H1 (cell line): ENCODE measurements around the gene ZBTB8B. TPM values are rescaled to one million over a fixed set of nuclear protein-coding genes. Genes with fewer than 3 reads are reported as not detected.
"Not testable (repeated sequence)": the region's sequence is repeated elsewhere in the genome, so short reads cannot be mapped to it uniquely, and the experiment has no call there.

Source experiments
- CTCF ChIA-PET: fragments of 300-600 bp; sonication (Branson Sonifier 250); formaldehyde crosslinking; loops from one replicate; lab custom pipeline; 2021; ENCODE audit not compliant: partially characterized antibody; lab: Charles Lee
- POLR2A ChIA-PET: fragments of 300-600 bp; sonication (Branson Sonifier 250); formaldehyde crosslinking; loops from one replicate; lab custom pipeline; 2021; ENCODE audit warnings: inconsistent platforms; ENCODE audit not compliant: partially characterized antibody; lab: Charles Lee
- DNase-seq, 2 experiments: peaks; one replicate each; pipeline versions ENCODE4 v3.0.0 to v3.0.0-alpha.2; 2010 to 2022; ENCODE audit warnings: low spot score in 2 of 2, low read depth in 1 of 2, mixed read lengths in 1 of 2
- FAIRE-seq: peaks from 2 replicates; lab custom pipeline; 2011; peaks lifted over from hg19 to GRCh38; lab: Jason Lieb, UNC
- H2AFZ ChIP-seq: 2 replicates; pipeline ENCODE4 v1.8.1; 2012; ENCODE audit warnings: low read length, inconsistent platforms
- H2AK5ac ChIP-seq: 2 replicates; pipeline ENCODE4 v1.6.1; 2013; ENCODE audit warnings: low read depth, low read length
- H2BK120ac ChIP-seq: replicated peaks from 2 replicates; pipeline ENCODE3; 2013; ENCODE audit warnings: low read depth, low read length, inconsistent platforms
- H2BK12ac ChIP-seq: 2 replicates; pipeline ENCODE4 v1.6.1; 2013; ENCODE audit warnings: low read depth, low read length
- H2BK15ac ChIP-seq: 2 replicates; pipeline ENCODE4 v1.6.1; 2013; ENCODE audit warnings: low read length
- H2BK20ac ChIP-seq: 2 replicates; pipeline ENCODE4 v1.6.1; 2013; ENCODE audit warnings: low read length
- H2BK5ac ChIP-seq: 2 replicates; pipeline ENCODE4 v1.6.1; 2013; ENCODE audit warnings: low read depth, low read length
- H3K14ac ChIP-seq: 2 replicates; pipeline ENCODE4 v1.6.1; 2013; ENCODE audit warnings: inconsistent platforms; ENCODE audit not compliant: insufficient read length
- H3K18ac ChIP-seq: 2 replicates; pipeline ENCODE4 v1.6.1; 2013; ENCODE audit warnings: low read length; ENCODE audit errors: extremely low read depth
- H3K23ac ChIP-seq: 2 replicates; pipeline ENCODE4 v1.6.1; 2013; ENCODE audit warnings: inconsistent platforms; ENCODE audit not compliant: insufficient read length
- H3K23me2 ChIP-seq: 2 replicates; pipeline ENCODE4 v1.6.1; 2013; ENCODE audit warnings: low read depth, low read length
- H3K27ac ChIP-seq: 2 replicates; pipeline ENCODE4 v1.6.1; 2011; ENCODE audit warnings: low read depth, low read length, inconsistent platforms
- H3K27me3 ChIP-seq, 4 experiments: replicated peaks in 1 of 4; 1 replicate in 1 of 4; 2 replicates in 3 of 4; pipeline versions ENCODE4 v1.6.1 to v1.8.1; 2011 to 2013; ENCODE audit warnings: low read length in 3 of 4, mild to moderate bottlenecking in 3 of 4, inconsistent platforms in 2 of 4, mixed read lengths in 2 of 4, moderate library complexity in 1 of 4; ENCODE audit not compliant: control insufficient read depth in 3 of 4, insufficient read depth in 3 of 4; ENCODE audit errors: extremely low read depth in 1 of 4
- H3K36me3 ChIP-seq, 4 experiments: 2 replicates each; pipeline versions ENCODE4 v1.6.1 to v1.8.1; 2011 to 2013; ENCODE audit warnings: mild to moderate bottlenecking in 4 of 4, low read length in 3 of 4, moderate library complexity in 2 of 4, control low read depth in 1 of 4, inconsistent platforms in 1 of 4; ENCODE audit not compliant: insufficient read depth in 4 of 4, control insufficient read depth in 2 of 4
- H3K4ac ChIP-seq: replicated peaks from 2 replicates; pipeline ENCODE3; 2013; ENCODE audit warnings: low read length, low read depth, mixed read lengths, inconsistent platforms; ENCODE audit not compliant: insufficient read length
- H3K4me1 ChIP-seq, 4 experiments: replicated peaks in 1 of 4; 1 replicate in 1 of 4; 2 replicates in 3 of 4; pipeline versions ENCODE4 v1.6.1 to v1.8.1; 2011 to 2013; ENCODE audit warnings: low read length in 3 of 4, inconsistent platforms in 2 of 4, mixed read lengths in 1 of 4; ENCODE audit not compliant: insufficient read depth in 4 of 4, control insufficient read depth in 3 of 4
- H3K4me2 ChIP-seq, 2 experiments: 2 replicates each; pipeline versions ENCODE4 v1.6.1 to v1.8.1; 2011 to 2013; ENCODE audit warnings: low read depth in 2 of 2, low read length in 2 of 2, control low read depth in 1 of 2, inconsistent platforms in 1 of 2, mild to moderate bottlenecking in 1 of 2; ENCODE audit not compliant: insufficient read depth in 1 of 2
- H3K4me3 ChIP-seq, 4 experiments: fragments of 200-600, 300-600 bp in 1 of 4; sonication (generic), shearing (Covaris generic), sonication (Bioruptor Twin) in 1 of 4; 2 replicates each; pipeline versions ENCODE4 v1.5.1 to v1.8.1; 2011 to 2016; ENCODE audit warnings: low read length in 4 of 4, low read depth in 3 of 4, control low read depth in 2 of 4, inconsistent platforms in 2 of 4, mild to moderate bottlenecking in 2 of 4, mixed read lengths in 1 of 4, moderate library complexity in 1 of 4; ENCODE audit not compliant: insufficient read depth in 2 of 4; ENCODE audit errors: extremely low read depth in 1 of 4
- H3K56ac ChIP-seq: replicated peaks from 2 replicates; pipeline ENCODE3; 2013; ENCODE audit warnings: low read depth, mild to moderate bottlenecking, mixed read lengths, low read length, inconsistent platforms; ENCODE audit not compliant: insufficient read length
- H3K79me1 ChIP-seq: 2 replicates; pipeline ENCODE4 v1.6.1; 2013; ENCODE audit warnings: low read depth, low read length, control low read depth
- H3K79me2 ChIP-seq, 2 experiments: 2 replicates each; pipeline versions ENCODE4 v1.6.1 to v1.8.1; 2012 to 2013; ENCODE audit warnings: low read length in 2 of 2, mild to moderate bottlenecking in 2 of 2, inconsistent platforms in 1 of 2; ENCODE audit not compliant: insufficient read depth in 2 of 2, control insufficient read depth in 1 of 2
- H3K9ac ChIP-seq, 4 experiments: replicated peaks in 1 of 4; 1 replicate in 1 of 4; 2 replicates in 3 of 4; pipeline versions ENCODE4 v1.6.1 to v1.8.1; 2011 to 2013; ENCODE audit warnings: low read depth in 3 of 4, low read length in 3 of 4, control low read depth in 2 of 4, mild to moderate bottlenecking in 2 of 4, moderate library complexity in 2 of 4, inconsistent platforms in 1 of 4; ENCODE audit errors: extremely low read depth in 1 of 4
- H3K9me3 ChIP-seq, 2 experiments: 2 replicates each; pipeline versions ENCODE4 v1.6.1 to v1.8.1; 2012 to 2013; ENCODE audit warnings: mild to moderate bottlenecking in 2 of 2, moderate library complexity in 2 of 2, control low read depth in 1 of 2, inconsistent platforms in 1 of 2, low read depth in 1 of 2, low read length in 1 of 2, mixed read lengths in 1 of 2; ENCODE audit not compliant: insufficient read depth in 2 of 2
- H4K20me1 ChIP-seq, 2 experiments: replicated peaks in 1 of 2; 2 replicates each; pipeline versions ENCODE3 to v1.8.1; 2011 to 2013; ENCODE audit warnings: inconsistent platforms in 2 of 2, low read length in 2 of 2, mild to moderate bottlenecking in 1 of 2; ENCODE audit not compliant: insufficient read depth in 2 of 2, control insufficient read depth in 1 of 2
- H4K5ac ChIP-seq: 2 replicates; pipeline ENCODE4 v1.6.1; 2013; ENCODE audit warnings: low read length, low read depth, mixed read lengths, inconsistent platforms; ENCODE audit not compliant: insufficient read length
- H4K8ac ChIP-seq: 2 replicates; pipeline ENCODE4 v1.8.0; 2013; ENCODE audit warnings: mild to moderate bottlenecking, moderate library complexity, low read length, inconsistent platforms; ENCODE audit not compliant: insufficient read depth; ENCODE audit errors: extremely low read depth
- H4K91ac ChIP-seq: replicated peaks from 2 replicates; pipeline ENCODE3; 2013; ENCODE audit warnings: low read length, mixed read lengths, inconsistent platforms; ENCODE audit not compliant: insufficient read length
- KDM1A ChIP-seq: fragments of 200-600, 300-600 bp; sonication (generic); IDR thresholded peaks from 2 replicates; pipeline ENCODE4 v1.7.1; 2016; ENCODE audit warnings: mild to moderate bottlenecking, low read length, borderline replicate concordance
- WGBS, 2 experiments: shearing (Covaris generic) in 1 of 2; methylation state at CpG; one replicate each; pipeline versions ENCODE4 v1.1.6 to v1.1.7; 2013 to 2015; ENCODE audit warnings: low lambda C conversion rate in 2 of 2, mixed read lengths in 2 of 2, inconsistent platforms in 1 of 2, low coverage in 1 of 2, missing lambda C conversion rate in 1 of 2; ENCODE audit not compliant: insufficient replicate concordance in 2 of 2, insufficient coverage in 1 of 2, insufficient read length in 1 of 2; ENCODE audit errors: extremely low coverage in 1 of 2, missing lambda C conversion rate in 1 of 2; 5-methylcytosine and 5-hydroxymethylcytosine counted together
- polyA plus RNA-seq, 7 experiments: library from polyadenylated mRNA; depleted of rRNA in 3 of 7; stranded (reverse) in 5 of 7; unstranded in 2 of 7; fragments of >200 nt in 5 of 7; fragments of 200-250 nt in 2 of 7; gene quantifications; 1 replicate in 5 of 7; 2 replicates in 1 of 7; 4 replicates in 1 of 7; pipeline versions ENCODE4 v1.2.1 to v1.2.3, GENCODE V29; 2011 to 2013; ENCODE audit warnings: missing spikeins in 2 of 7, mixed read lengths in 2 of 7
- total RNA-seq: library from RNA; stranded (reverse); fragmentation: NEBNext Ultra II Directional; extraction: Animal tissue kit (Norgen Biotek cat#: 25700); gene quantifications from 2 replicates; pipeline ENCODE4 v1.2.1, GENCODE V29; 2021

Gene ZBTB8B
- total and polyA plus RNA-seq, 2 of the 8 experiments (the other 6 are each of a cell fraction or from before 2014, with no cell fraction given): 1.3 to 3.7 TPM

GRCh38 chr1:32438777-32439176 lies 26.1 kb upstream of the ZBTB8B start:
- H3K14ac ChIP-seq, H3K36me3 ChIP-seq, H3K9ac ChIP-seq, H3K4ac ChIP-seq, H3K23me2 ChIP-seq, DNase-seq, H3K27me3 ChIP-seq, H3K23ac ChIP-seq, H3K79me1 ChIP-seq, FAIRE-seq, H3K79me2 ChIP-seq, H3K56ac ChIP-seq, H2BK15ac ChIP-seq, H2AFZ ChIP-seq, H4K20me1 ChIP-seq: not testable (repeated sequence)
- H3K18ac ChIP-seq: peak overlapping the region; percentile 62; the same call in 1 of the 2 replicates
- TF ChIP-seq KDM1A: peak; percentile 47; the same call in 1 of the 2 replicates
- peaks cover 11 to 13% of the 10 kb centered on the region in 2 experiments; a peak in 2 of 4 replicates for H3K9me3 ChIP-seq
- H2BK5ac ChIP-seq: peak overlapping the region; percentile 74; the same call in 1 of the 2 replicates
- peak overlapping the region; percentile 65; the same call in 1 of the 2 replicates for H2AK5ac ChIP-seq
- ChIA-PET CTCF (interaction anchor here (0.9 to 2.8 kb wide), 4 partner anchors 10 to 97 kb away, joined by 3 to 10 read pairs (median 4); no protein-coding TSS in a partner anchor), POLR2A (interaction anchor here (0.7 to 3.8 kb wide), 4 partner anchors 12 to 251 kb away, joined by 3 to 17 read pairs (median 4); partner anchors contain the start of gene ZBTB8B)
- peak overlapping the region in 1 of 4 experiments; percentile 6; a peak in 1 of 8 replicates for H3K4me3 ChIP-seq
- WGBS, 2 experiments: 98% methylated on average over 3 of the region's 4 CpGs; no CpG with 5 or more reads in 1 of the 2 experiments
- H2BK12ac ChIP-seq: peak overlapping the region; percentile 84; the same call in 1 of the 2 replicates
- peak overlapping the region; percentile 98; the same call in 1 of the 2 replicates for H2BK20ac ChIP-seq
- peak overlapping the region; percentile 97 for H4K91ac ChIP-seq
- H3K4me2 ChIP-seq: 0 out of 4 replicates have a peak overlapping the region, but pooled peaks of 1 of the 2 experiments have one; percentile 0
- peak overlapping the region; percentile 14; the same call in 1 of the 2 replicates for H4K8ac ChIP-seq
- H3K4me1 ChIP-seq: peaks cover 0 to 11% (median 4%) of the 10 kb centered on the region in 4 experiments; a peak in 3 of 7 replicates
- H4K5ac ChIP-seq: peak overlapping the region; percentile 85
- peak overlapping the region; percentile 96 for H2BK120ac ChIP-seq
- peak overlapping the region; percentile 34; the same call in 1 of the 2 replicates for H3K27ac ChIP-seq
